Measurements from ENCODE around the gene MAML2. TPM values are rescaled to one million over a fixed set of nuclear protein-coding genes. Genes with fewer than 3 reads are reported as not detected.

The MAML2 gene
- total and polyA plus RNA-seq, 2 of the 13 experiments (the other 11 are each of a cell fraction or from before 2014, with no cell fraction given) = 2.3 to 25.9 TPM

GRCh38 chr11:96194581-96195374 is 148.2 kb downstream of the MAML2 start:
- CTCF ChIA-PET (ENCODE audit: low intra/inter-chr PET ratio, low total read pairs) = no interaction called here
- intact Hi-C loops (cut with micrococcal nuclease; ENCODE audit: unreplicated experiment) = no loop called here
- no peak for FAIRE-seq
- TF ChIP-seq NR3C1 (CRISPR knock-in tag; IDR thresholded peaks at IDR 0.05) = no peak
- no peak for TF ChIP-seq KDM5B (CRISPR knock-in tag; IDR thresholded peaks at IDR 0.05; ENCODE audit: borderline replicate concordance)
- TF ChIP-seq FOXA3 (CRISPR knock-in tag; IDR thresholded peaks at IDR 0.05) = no peak
- TF ChIP-seq ZNF609 (CRISPR knock-in tag; IDR thresholded peaks at IDR 0.05; ENCODE audit: borderline replicate concordance) = no peak
- TF ChIP-seq ZNF547 (CRISPR knock-in tag; IDR thresholded peaks at IDR 0.05) = no peak
- no peak for TF ChIP-seq MTA3 (CRISPR knock-in tag; IDR thresholded peaks at IDR 0.05)
- no peak for TF ChIP-seq CENPT (CRISPR knock-in tag; IDR thresholded peaks at IDR 0.05; ENCODE audit: low read depth)
- TF ChIP-seq ZNF574 (CRISPR knock-in tag; IDR thresholded peaks at IDR 0.05) = no peak
- no peak for TF ChIP-seq ZNF414 (CRISPR knock-in tag; IDR thresholded peaks at IDR 0.05)
- TF ChIP-seq ZNF724P (CRISPR knock-in tag; IDR thresholded peaks at IDR 0.05; ENCODE audit: borderline replicate concordance) = no peak
- TF ChIP-seq SP2 (CRISPR knock-in tag; IDR thresholded peaks at IDR 0.05) = no peak
- no peak for TF ChIP-seq ZNF841 (CRISPR knock-in tag; IDR thresholded peaks at IDR 0.05; ENCODE audit: borderline replicate concordance)
- no peak for TF ChIP-seq THAP11 (CRISPR knock-in tag; IDR thresholded peaks at IDR 0.05)
- TF ChIP-seq ZBTB3 (CRISPR knock-in tag; IDR thresholded peaks at IDR 0.05; ENCODE audit: borderline replicate concordance, low read depth) = no peak
- no peak for TF ChIP-seq HOXA7 (CRISPR knock-in tag; IDR thresholded peaks at IDR 0.05)

More at GRCh38 chr11:96194581-96195374, 148.2 kb downstream of the MAML2 start:
- Histone ChIP-seq H4K20me1 (ENCODE audit: insufficient read depth, low read length) (no peaks in the 10 kb centered on the region), H3K79me2 (ENCODE audit: insufficient read depth, low read length) (no peaks in the 10 kb centered on the region), H3K9ac (ENCODE audit: insufficient read depth, low read depth, low read length) (no peak overlapping the region), H3K36me3 (replicated peaks in 1 of 2; ENCODE audit: control insufficient read depth in 1 of 2, insufficient read depth in 2 of 2, low read length in 2 of 2) (peaks cover 3 to 5% of the 10 kb centered on the region in 2 experiments), H3K27me3 (ENCODE audit: control insufficient read depth in 1 of 2, insufficient read depth in 2 of 2, low read length in 2 of 2) (no peaks in the 10 kb centered on the region), H3K27ac (ENCODE audit: extremely low read length, insufficient read depth, low read length) (no peak overlapping the region), H3K4me2 (ENCODE audit: low read depth, low read length) (no peak overlapping the region), H3K4me1 (ENCODE audit: insufficient read depth, low read length) (peaks cover 7% of the 10 kb centered on the region; the same call in 1 of the 2 replicates), H2AFZ (ENCODE audit: low read length) (no peak overlapping the region), H3K9me3 (ENCODE audit: low read length) (no peaks in the 10 kb centered on the region), H3K4me3 (replicated peaks in 1 of 3; ENCODE audit: insufficient read depth in 1 of 3, low read depth in 2 of 3, low read length in 3 of 3) (no peak overlapping the region)
- DNase-seq (ENCODE audit: low spot score) = no peak
- no peak for ATAC-seq
- in situ Hi-C loops (cut with HindIII; ENCODE audit: extremely low pct_ligation_motif_present, low pct_unique_long_range_greater_than_20kb) = no loop called here
- POLR2A ChIA-PET = no interaction called here
- BruUV-seq (replicated peaks) = no TSS peak
- WGBS (ENCODE audit: low lambda C conversion rate) = 83% methylated on average over 1 of the region's 1 CpG
